ENCODE results near the gene DDX10.

The DDX10 gene

DNA sequence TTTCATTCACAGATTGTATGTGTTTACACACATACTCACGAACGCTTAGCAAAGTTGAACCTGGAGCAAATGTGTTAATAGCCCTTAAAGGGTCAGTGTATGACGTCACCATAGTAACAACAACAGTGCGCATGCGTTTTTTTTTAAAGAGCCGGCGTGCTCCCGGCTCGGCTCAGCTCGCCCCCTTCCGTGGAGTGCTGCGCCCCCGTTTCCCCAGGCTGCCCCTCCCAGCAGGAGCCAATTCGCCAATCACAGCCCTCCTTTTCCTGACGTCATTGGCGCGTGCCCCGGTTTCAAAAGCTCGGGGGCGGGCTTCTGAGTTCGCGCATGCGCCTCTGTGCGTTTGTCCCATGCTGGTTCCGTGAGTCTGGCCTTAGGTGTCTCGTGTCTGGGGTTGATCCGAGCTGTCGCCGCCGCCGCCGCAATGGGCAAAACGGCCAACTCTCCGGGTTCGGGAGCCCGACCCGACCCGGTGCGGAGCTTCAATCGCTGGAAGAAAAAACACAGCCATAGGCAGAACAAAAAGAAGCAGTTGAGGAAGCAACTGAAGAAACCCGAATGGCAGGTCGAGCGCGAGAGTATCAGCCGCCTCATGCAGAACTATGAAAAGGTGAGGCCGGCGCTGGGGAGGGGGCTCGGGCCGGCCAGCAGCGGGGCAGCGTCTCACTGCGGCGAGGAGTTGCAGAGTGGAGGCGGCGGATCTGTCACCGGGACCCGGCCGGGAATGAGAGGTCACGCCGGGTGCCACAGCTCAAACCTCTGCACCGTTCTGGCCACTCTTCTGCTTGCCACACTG is at the start of gene DDX10:
Gene DDX10 (plus strand): TSS at position 340 of the 796 bp plus-strand sequence. CDS start 85 bp downstream, at position 425.
- H3K4me3 ChIP-seq (ENCODE audit: low read length): peak within 1 kb of the TSS; percentile 81
- peak; percentile 98 for DNase-seq (ENCODE audit: low read depth)
- TF ChIP-seq, protein P1, sequence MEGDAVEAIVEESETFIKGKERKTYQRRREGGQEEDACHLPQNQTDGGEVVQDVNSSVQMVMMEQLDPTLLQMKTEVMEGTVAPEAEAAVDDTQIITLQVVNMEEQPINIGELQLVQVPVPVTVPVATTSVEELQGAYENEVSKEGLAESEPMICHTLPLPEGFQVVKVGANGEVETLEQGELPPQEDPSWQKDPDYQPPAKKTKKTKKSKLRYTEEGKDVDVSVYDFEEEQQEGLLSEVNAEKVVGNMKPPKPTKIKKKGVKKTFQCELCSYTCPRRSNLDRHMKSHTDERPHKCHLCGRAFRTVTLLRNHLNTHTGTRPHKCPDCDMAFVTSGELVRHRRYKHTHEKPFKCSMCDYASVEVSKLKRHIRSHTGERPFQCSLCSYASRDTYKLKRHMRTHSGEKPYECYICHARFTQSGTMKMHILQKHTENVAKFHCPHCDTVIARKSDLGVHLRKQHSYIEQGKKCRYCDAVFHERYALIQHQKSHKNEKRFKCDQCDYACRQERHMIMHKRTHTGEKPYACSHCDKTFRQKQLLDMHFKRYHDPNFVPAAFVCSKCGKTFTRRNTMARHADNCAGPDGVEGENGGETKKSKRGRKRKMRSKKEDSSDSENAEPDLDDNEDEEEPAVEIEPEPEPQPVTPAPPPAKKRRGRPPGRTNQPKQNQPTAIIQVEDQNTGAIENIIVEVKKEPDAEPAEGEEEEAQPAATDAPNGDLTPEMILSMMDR (IDR thresholded peaks at IDR 0.05; ENCODE audit: insufficient read depth, low read depth, low read length, missing control alignments): no peak

DNA sequence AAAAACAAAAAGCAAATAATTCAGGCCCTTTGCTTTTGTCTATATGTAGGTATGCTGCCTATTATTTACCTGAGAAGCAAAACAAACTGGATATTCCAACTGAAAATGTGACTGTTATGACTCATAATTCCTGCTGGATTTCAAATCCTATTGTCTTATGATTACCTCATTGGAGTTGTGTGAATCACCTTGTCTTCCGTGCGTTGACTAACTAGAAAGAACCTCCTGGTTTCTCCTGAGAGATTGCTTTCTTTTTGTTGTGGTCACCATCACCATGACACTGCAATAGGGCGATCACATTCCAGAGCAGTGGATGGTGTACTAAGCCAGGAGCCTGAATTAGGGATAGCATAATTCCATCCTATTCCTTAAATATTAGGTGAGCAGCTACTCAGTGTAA is 48.3 kb upstream of the DDX10 start:
- no peak overlapping the region for H3K4me3 ChIP-seq (ENCODE audit: low read length)
- TF ChIP-seq, protein P1 (IDR thresholded peaks at IDR 0.05; ENCODE audit: insufficient read depth, low read depth, low read length, missing control alignments): no peak
- peak; percentile 99 for DNase-seq (ENCODE audit: low read depth)

DNA sequence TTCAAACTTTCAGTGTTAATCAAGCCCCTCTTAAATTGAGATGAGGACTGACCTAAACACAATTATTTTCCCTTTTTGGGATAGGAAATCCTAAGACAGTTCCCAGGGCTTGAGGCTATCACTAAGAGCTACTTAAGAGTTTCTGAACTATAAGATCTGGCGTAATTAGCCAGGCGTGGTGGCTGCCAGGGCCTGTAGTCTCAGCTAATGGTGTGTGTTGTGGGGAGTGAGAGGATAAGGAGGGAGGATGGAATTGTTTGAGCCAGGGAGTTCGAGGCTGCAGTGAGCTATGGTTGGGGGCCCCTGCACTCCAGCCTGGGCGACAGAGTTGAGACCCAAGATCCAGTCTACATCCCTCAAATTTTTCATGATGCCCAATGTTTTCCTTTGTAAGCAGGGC is 47.8 kb upstream of the DDX10 start:
- peak; percentile 45 for DNase-seq (ENCODE audit: low read depth)
- TF ChIP-seq, protein P1 (IDR thresholded peaks at IDR 0.05; ENCODE audit: insufficient read depth, low read depth, low read length, missing control alignments): no peak
- H3K4me3 ChIP-seq (ENCODE audit: low read length): no peak overlapping the region

DNA sequence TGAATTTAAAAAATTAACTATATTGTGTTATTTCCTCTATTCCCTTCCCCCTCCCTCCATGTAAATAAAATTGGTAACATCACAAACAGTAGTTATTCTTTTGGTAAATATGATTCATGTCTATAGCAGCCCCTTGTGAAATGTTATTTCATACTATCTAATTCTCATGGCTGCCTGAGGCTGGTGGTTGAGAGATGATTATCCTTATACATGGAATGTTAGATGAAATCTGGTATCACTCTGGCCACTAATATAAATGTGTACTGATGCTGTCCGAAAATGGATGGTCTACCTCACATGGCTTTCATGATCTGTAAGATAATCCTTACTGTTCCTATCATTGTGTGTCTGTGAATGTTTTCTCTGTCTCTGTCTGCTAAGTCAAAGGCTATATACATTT is 46.3 kb upstream of the DDX10 start:
- H3K4me3 ChIP-seq (ENCODE audit: low read length): no peak overlapping the region
- peak; percentile 51 for DNase-seq (ENCODE audit: low read depth)
- TF ChIP-seq, protein P1 (IDR thresholded peaks at IDR 0.05; ENCODE audit: insufficient read depth, low read depth, low read length, missing control alignments): no peak

DNA sequence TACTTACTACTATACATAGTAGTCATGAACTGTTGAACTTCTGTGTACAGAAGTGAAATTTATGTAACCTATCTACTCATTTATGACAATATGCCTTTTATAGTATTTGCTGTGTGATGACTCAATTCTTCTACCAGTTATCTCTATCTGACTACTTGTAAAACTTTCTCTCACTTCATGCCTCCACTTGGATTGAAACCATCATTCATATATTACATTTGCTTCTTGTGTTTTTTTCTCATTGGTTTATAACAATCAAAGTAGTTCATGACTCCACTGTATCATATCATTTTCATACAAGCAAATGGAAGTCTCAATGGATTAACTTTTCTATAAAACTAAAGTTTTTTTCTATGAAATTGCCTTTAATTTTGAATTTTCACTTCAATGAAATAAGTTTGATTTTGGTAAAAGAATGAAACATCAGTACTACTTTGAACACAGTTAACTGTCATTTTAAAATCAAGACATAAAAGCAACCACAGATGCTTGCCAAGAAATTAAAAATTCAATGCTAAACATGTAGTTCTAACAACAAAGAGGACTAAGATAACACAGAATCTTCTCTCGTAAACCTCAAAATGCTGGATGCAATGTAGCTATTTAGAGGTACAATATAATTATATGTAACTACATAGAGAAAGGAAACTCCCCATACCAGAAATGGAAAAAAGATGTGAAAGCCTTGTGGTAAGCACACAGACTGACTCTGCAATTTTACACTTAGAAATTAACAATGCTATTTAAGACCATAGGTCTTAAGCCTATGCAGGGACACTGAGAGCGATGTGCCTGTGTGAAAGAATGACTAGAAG is 43.7 kb upstream of the DDX10 start:
- TF ChIP-seq, protein P1 (IDR thresholded peaks at IDR 0.05; ENCODE audit: insufficient read depth, low read depth, low read length, missing control alignments): no peak
- no peak overlapping the region for H3K4me3 ChIP-seq (ENCODE audit: low read length)
- DNase-seq (ENCODE audit: low read depth): peak; percentile 63

DNA sequence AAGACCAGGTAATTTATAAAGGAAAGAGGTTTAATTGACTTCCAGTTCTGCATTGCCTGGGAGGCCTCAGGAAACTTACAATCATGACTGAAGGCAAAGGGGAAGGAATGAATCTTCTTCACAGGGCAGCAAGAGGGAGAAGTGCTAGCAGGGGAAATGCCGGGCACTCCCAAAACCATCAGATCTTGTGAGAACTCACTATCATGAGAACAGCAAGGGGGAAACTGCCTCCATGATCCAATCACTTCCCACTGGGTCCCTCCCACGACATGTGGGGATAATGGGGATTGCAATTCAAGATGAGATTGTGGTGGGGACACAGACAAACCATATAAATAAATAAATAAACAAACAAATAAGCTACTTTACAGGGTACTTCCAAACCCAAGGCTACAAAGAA is 42.5 kb upstream of the DDX10 start:
- TF ChIP-seq, protein P1 (IDR thresholded peaks at IDR 0.05; ENCODE audit: insufficient read depth, low read depth, low read length, missing control alignments): no peak
- H3K4me3 ChIP-seq (ENCODE audit: low read length): no peak overlapping the region
- DNase-seq (ENCODE audit: low read depth): no peak

Data from epithelial cell of esophagus (primary cell).